GM12875 (cell line): ENCODE results near the gene GBP7.

ENCODE experiments used
- H3K4me3 ChIP-seq: one replicate; pipeline ENCODE4 v1.5.1; 2011; ENCODE audit warnings: low read depth, low read length, control low read depth
- TF ChIP-seq, protein P1 (sequence below): IDR thresholded peaks from 2 replicates; pipeline ENCODE4 v1.5.1; 2011; ENCODE audit warnings: low read depth, mild to moderate bottlenecking, control low read depth, inconsistent platforms, low read length, moderate library complexity, borderline replicate concordance; ENCODE audit not compliant: insufficient read depth

Gene GBP7

DNA sequence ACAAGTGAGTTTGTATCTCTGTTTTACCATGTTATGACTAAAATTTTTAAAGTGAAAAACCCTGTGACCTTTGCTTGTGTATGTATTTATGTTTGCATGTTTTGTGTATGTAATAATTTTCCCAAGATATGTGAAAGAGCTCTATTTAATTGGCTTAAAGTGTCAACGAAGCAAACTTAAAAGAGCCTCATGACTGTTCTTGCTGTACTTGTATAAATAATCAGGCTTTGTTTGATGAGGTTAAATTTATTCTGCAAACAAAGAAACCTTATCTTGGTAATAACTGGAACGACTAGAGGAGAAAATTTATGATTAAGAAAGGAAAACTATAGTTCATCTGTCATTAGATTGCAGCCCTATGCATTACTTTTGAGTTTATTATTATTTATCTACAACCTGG is 6.6 kb downstream of the GBP7 start:
- TF ChIP-seq, protein P1, sequence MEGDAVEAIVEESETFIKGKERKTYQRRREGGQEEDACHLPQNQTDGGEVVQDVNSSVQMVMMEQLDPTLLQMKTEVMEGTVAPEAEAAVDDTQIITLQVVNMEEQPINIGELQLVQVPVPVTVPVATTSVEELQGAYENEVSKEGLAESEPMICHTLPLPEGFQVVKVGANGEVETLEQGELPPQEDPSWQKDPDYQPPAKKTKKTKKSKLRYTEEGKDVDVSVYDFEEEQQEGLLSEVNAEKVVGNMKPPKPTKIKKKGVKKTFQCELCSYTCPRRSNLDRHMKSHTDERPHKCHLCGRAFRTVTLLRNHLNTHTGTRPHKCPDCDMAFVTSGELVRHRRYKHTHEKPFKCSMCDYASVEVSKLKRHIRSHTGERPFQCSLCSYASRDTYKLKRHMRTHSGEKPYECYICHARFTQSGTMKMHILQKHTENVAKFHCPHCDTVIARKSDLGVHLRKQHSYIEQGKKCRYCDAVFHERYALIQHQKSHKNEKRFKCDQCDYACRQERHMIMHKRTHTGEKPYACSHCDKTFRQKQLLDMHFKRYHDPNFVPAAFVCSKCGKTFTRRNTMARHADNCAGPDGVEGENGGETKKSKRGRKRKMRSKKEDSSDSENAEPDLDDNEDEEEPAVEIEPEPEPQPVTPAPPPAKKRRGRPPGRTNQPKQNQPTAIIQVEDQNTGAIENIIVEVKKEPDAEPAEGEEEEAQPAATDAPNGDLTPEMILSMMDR: no peak

DNA sequence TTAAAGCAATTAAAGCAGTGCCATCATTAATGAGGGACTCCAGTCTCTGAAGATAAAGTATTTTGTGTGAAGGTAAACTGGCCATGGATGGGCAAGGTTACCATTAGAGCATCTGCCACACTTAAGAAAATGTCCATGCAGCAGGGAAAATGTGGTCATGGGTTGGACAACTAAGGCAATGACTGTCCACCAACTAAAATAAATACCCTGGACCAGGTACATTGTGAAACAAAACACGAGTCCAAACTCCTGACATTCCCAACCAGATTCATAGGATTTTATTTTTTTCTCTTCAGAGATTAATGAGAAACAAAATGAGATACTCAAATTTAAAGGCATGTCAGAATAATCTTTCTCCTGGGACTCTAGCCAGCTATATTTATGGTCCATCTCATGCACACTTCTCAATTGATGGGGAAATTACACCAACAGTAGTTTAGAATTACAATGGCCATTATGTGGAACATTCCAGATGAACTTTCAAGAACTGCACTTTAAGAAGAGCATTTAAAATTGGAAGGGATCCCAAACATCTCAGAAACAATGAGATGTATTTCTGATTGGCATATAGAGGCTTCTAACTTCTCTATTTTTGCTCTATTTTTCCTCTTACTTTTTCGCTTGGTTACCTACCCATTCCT is 8.1 kb downstream of the GBP7 start:
- no peak overlapping the region for H3K4me3 ChIP-seq
- TF ChIP-seq, protein P1: no peak

More for the DNA sequence above, 6.6 kb downstream of the GBP7 start:
- no peak overlapping the region for H3K4me3 ChIP-seq

- no peak overlapping the region for H3K4me3 ChIP-seq
- TF ChIP-seq, protein P1: no peak
Observed at GRCh38 chr1:89166705-89167104, 9.1 kb downstream of the GBP7 start.

GRCh38 chr1:89165811-89166210 is 10.0 kb downstream of the GBP7 start:
- TF ChIP-seq, protein P1: no peak
- H3K4me3 ChIP-seq: no peak overlapping the region

- TF ChIP-seq, protein P1: no peak
- no peak overlapping the region for H3K4me3 ChIP-seq
Observed at GRCh38 chr1:89151047-89151446, 24.8 kb downstream of the GBP7 start.

DNA sequence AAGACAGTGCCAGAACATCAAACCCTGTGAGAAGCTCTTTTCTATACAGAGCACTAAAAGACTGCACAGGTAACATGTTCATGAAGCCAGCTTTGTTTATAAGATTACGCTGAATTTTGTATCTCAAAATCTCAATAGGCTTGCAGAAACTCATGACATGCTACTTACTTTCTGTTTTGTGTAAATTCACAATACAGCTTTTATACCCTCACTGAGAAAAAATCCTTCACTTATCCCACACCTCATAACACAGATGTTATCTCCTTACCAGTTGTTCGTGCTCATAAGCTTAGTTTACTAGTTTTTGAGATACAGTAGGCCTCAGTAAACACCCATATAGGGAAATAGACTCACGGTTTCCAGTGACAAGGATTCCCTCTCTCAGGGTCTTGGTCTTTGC is 25.8 kb downstream of the GBP7 start:
- no peak overlapping the region for H3K4me3 ChIP-seq
- TF ChIP-seq, protein P1: no peak

- no peak overlapping the region for H3K4me3 ChIP-seq
- TF ChIP-seq, protein P1: no peak
Observed at GRCh38 chr1:89149229-89149628, 26.6 kb downstream of the GBP7 start.
